Calu3 (cell line): Measurements from ENCODE around the gene GRIP1. TPM values are rescaled to one million over a fixed set of nuclear protein-coding genes. Genes with fewer than 3 reads are reported as not detected.

Experiments
- BruUV-seq: library from RNA; stranded (reverse); fragments of 400-500 nt; replicated peaks from 2 replicates; lab custom pipeline; 2021; lab: Mats Ljungman, UMichigan
- CTCF ChIA-PET: fragments of 300-600 bp; sonication (Branson Sonifier 250); formaldehyde crosslinking; loops from one replicate; lab custom pipeline; 2022; ENCODE audit warnings: antibody characterized with exemption; lab: Charles Lee
- DNase-seq: peaks from one replicate; pipeline ENCODE4 v3.0.0; 2022
- H3K27ac Mint-ChIP-seq: one replicate; pipeline ENCODE4 v1.8.0; 2022; ENCODE audit warnings: mixed read lengths; ENCODE audit not compliant: unreplicated experiment
- H3K27me3 Mint-ChIP-seq: one replicate; pipeline ENCODE4 v1.8.0; 2022; ENCODE audit warnings: mixed read lengths; ENCODE audit not compliant: unreplicated experiment
- H3K36me3 Mint-ChIP-seq: one replicate; pipeline ENCODE4 v1.8.0; 2022; ENCODE audit warnings: mild to moderate bottlenecking, moderate library complexity, mixed read lengths; ENCODE audit not compliant: insufficient read depth, unreplicated experiment
- H3K4me1 Mint-ChIP-seq: one replicate; pipeline ENCODE4 v1.8.0; 2022; ENCODE audit warnings: mild to moderate bottlenecking, low read depth, mixed read lengths; ENCODE audit not compliant: unreplicated experiment
- H3K4me3 Mint-ChIP-seq: one replicate; pipeline ENCODE4 v1.8.0; 2022; ENCODE audit warnings: mild to moderate bottlenecking, low read depth, moderate library complexity, mixed read lengths; ENCODE audit not compliant: unreplicated experiment
- H3K9me3 Mint-ChIP-seq: one replicate; pipeline ENCODE4 v1.8.0; 2022; ENCODE audit warnings: low read depth, mixed read lengths; ENCODE audit not compliant: unreplicated experiment
- CTCF ChIP-seq: fragments of 200-600 bp; IDR thresholded peaks from one replicate; pipeline ENCODE4 v1.8.0; 2022; ENCODE audit warnings: antibody characterized with exemption; ENCODE audit not compliant: unreplicated experiment
- intact Hi-C: fragments of 100-400 bp; cut with micrococcal nuclease; formaldehyde crosslinking; loops from one replicate; pipeline ENCODE4 v1.10.0; 2022; ENCODE audit not compliant: unreplicated experiment
- total RNA-seq: library from RNA; stranded (reverse); gene quantifications from 2 replicates; pipeline ENCODE4 v1.2.3, GENCODE V29; 2022

Gene GRIP1
- total RNA-seq, 1 experiment from 2014 or later, result 47.4 TPM

GRCh38 chr12:66602483-66603143 lies 76.3 kb downstream of the GRIP1 start:
- Mint-ChIP-seq H3K4me3 (no peak overlapping the region), H3K27me3 (no peaks in the 10 kb centered on the region), H3K36me3 (no peaks in the 10 kb centered on the region), H3K27ac (no peak overlapping the region), H3K9me3 (no peaks in the 10 kb centered on the region), H3K4me1 (peaks cover 8% of the 10 kb centered on the region)
- CTCF ChIA-PET, result no interaction called here
- DNase-seq, result no peak
- TF ChIP-seq CTCF, result no peak
- intact Hi-C loops, result no loop called here
- no TSS peak for BruUV-seq

GRCh38 chr12:66600903-66601302 lies 78.0 kb downstream of the GRIP1 start:
- intact Hi-C loops, result no loop called here
- CTCF ChIA-PET, result no interaction called here
- TF ChIP-seq CTCF, result no peak
- H3K9me3 Mint-ChIP-seq, result no peaks in the 10 kb centered on the region
- H3K27ac Mint-ChIP-seq, result no peak overlapping the region
- no peak for DNase-seq
- no peak overlapping the region for H3K4me3 Mint-ChIP-seq
- H3K36me3 Mint-ChIP-seq, result peaks cover 5% of the 10 kb centered on the region
- no TSS peak for BruUV-seq
- peaks cover 21% of the 10 kb centered on the region for H3K4me1 Mint-ChIP-seq
- H3K27me3 Mint-ChIP-seq, result no peaks in the 10 kb centered on the region

GRCh38 chr12:66599816-66600215 lies 79.1 kb downstream of the GRIP1 start:
- no TSS peak for BruUV-seq
- Mint-ChIP-seq H3K27ac (no peak overlapping the region), H3K4me1 (peaks cover 23% of the 10 kb centered on the region), H3K9me3 (no peaks in the 10 kb centered on the region), H3K36me3 (peaks cover 5% of the 10 kb centered on the region), H3K4me3 (no peak overlapping the region), H3K27me3 (no peaks in the 10 kb centered on the region)
- intact Hi-C loops, result no loop called here
- no peak for DNase-seq
- CTCF ChIA-PET, result interaction anchor here (0.7 kb wide), 1 partner anchor 32 kb away, joined by 3 read pairs; no protein-coding TSS in a partner anchor
- no peak for TF ChIP-seq CTCF

- intact Hi-C loops, result no loop called here
- H3K27ac Mint-ChIP-seq, result no peak overlapping the region
- CTCF ChIA-PET, result interaction anchor here (0.7 kb wide), 1 partner anchor 12 kb away, joined by 3 read pairs; no protein-coding TSS in a partner anchor
- no peak for DNase-seq
- H3K9me3 Mint-ChIP-seq, result no peaks in the 10 kb centered on the region
- H3K36me3 Mint-ChIP-seq, result peaks cover 5% of the 10 kb centered on the region
- no TSS peak for BruUV-seq
- H3K4me3 Mint-ChIP-seq, result no peak overlapping the region
- TF ChIP-seq CTCF, result no peak
- no peaks in the 10 kb centered on the region for H3K27me3 Mint-ChIP-seq
- H3K4me1 Mint-ChIP-seq, result peaks cover 21% of the 10 kb centered on the region
Measured at GRCh38 chr12:66598608-66599007, 80.3 kb downstream of the GRIP1 start.
